Smooth muscle cell (in vitro differentiated cells): ENCODE results near the gene ATXN2. TPM values are rescaled to one million over a fixed set of nuclear protein-coding genes. Genes with fewer than 3 reads are reported as not detected.
"Not testable (repeated sequence)": the region's sequence is repeated elsewhere in the genome, so short reads cannot be mapped to it uniquely, and the experiment has no call there.

Experiments
- DNase-seq: peaks from one replicate; lab custom pipeline; 2025; ENCODE audit not compliant: unreplicated experiment; lab: John Stamatoyannopoulos, UW
- H2AFZ ChIP-seq: fragments of 200-600 bp; sonication (generic); 2 replicates; pipeline ENCODE4 v1.6.0; 2016; ENCODE audit warnings: antibody characterized with exemption, low read depth, mild to moderate bottlenecking
- H3F3A ChIP-seq: fragments of 200-600 bp; sonication (generic); 2 replicates; pipeline ENCODE4 v1.6.0; 2017; ENCODE audit warnings: antibody characterized with exemption, low read depth
- H3K27ac ChIP-seq: fragments of 200-600 bp; sonication (generic); 2 replicates; pipeline ENCODE4 v1.5.1; 2016; ENCODE audit warnings: low read depth, mild to moderate bottlenecking
- H3K27me3 ChIP-seq: fragments of 200-600 bp; sonication (generic); 2 replicates; pipeline ENCODE4 v1.6.1; 2016; ENCODE audit warnings: low read depth, mild to moderate bottlenecking
- H3K36me3 ChIP-seq: fragments of 200-600 bp; sonication (generic); 2 replicates; pipeline ENCODE4 v1.5.1; 2016; ENCODE audit warnings: low read depth
- H3K4me1 ChIP-seq: fragments of 200-600 bp; sonication (generic); 2 replicates; pipeline ENCODE4 v1.5.1; 2016; ENCODE audit warnings: low read depth
- H3K4me2 ChIP-seq: fragments of 200-600 bp; sonication (generic); 2 replicates; pipeline ENCODE4 v1.6.0; 2016; ENCODE audit warnings: mild to moderate bottlenecking
- H3K4me3 ChIP-seq: fragments of 200-600 bp; sonication (generic); 2 replicates; pipeline ENCODE4 v1.5.1; 2016; ENCODE audit warnings: mild to moderate bottlenecking
- H3K79me2 ChIP-seq: fragments of 200-600 bp; sonication (generic); 2 replicates; pipeline ENCODE4 v1.6.0; 2016; ENCODE audit warnings: low read depth, mild to moderate bottlenecking
- H3K9ac ChIP-seq: fragments of 200-600 bp; sonication (generic); 2 replicates; pipeline ENCODE4 v1.6.0; 2016; ENCODE audit warnings: low read depth
- H3K9me3 ChIP-seq: fragments of 200-600 bp; sonication (generic); replicated peaks from 2 replicates; pipeline ENCODE4 v1.5.1; 2016; ENCODE audit warnings: low read depth
- H4K20me1 ChIP-seq: fragments of 200-600 bp; sonication (generic); 2 replicates; pipeline ENCODE4 v1.6.0; 2016; ENCODE audit warnings: low read depth
- CTCF ChIP-seq: fragments of 200-600 bp; sonication (generic); IDR thresholded peaks from 2 replicates; pipeline ENCODE4 v1.5.1; 2017; ENCODE audit warnings: borderline replicate concordance, mild to moderate bottlenecking, antibody characterized with exemption; ENCODE audit not compliant: insufficient read depth, poor library complexity, severe bottlenecking
- WGBS: methylation state at CpG from one replicate; pipeline ENCODE4 v1.1.7; 2016; ENCODE audit warnings: low lambda C conversion rate; 5-methylcytosine and 5-hydroxymethylcytosine counted together
- polyA plus RNA-seq: library from polyadenylated mRNA; unstranded; fragments of >200 nt; fragmentation: Nextera tagmentation; extraction: Ambion mirVana; gene quantifications from 2 replicates; pipeline ENCODE4 v1.2.1, GENCODE V29; 2016
- total RNA-seq: library from RNA; depleted of rRNA; stranded (reverse); fragments of >200 nt; gene quantifications from 2 replicates; pipeline ENCODE4 v1.2.3, GENCODE V29; 2014

The ATXN2 gene
- total and polyA plus RNA-seq, 2 experiments from 2014 or later, result 29.3 to 39.6 TPM

DNA sequence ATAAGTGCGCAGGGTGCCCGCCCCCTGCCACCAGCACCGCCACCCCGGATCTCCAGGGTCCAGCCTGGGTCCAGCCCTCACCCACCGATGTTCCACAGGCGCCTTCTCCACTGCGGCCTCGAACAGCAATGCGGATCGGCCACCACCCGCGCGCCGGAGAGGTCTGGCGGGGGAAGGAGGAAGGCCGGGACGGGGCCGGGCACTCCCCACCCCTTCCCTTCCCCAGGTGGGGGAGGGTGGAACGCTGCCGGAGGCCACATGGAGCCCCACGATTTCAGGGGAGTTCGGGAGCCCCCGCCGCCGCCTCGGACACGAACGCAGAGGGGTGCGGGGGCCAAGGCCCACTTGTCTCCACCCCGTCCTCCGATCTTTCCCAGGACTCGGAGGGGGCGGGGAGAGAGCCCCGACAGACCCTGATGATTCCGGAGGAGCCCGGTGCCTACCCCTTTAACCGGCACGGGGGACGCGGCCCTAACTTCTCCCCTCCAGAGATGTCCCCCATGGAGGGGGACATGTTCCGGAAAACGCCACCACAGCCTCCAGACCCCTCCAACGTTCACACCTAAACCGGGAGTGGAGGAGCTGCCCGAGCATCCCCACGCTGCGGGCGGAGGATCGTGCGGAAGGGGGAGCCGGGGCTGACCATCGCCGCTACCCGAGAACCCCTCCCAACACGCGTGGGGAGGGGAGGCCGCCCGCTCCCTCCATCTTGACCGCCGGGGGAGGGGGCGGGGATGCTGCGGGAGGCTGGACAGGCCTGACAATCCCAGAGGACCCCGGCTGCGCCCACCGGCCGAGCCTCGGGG, 1.1 kb downstream of the ATXN2 start:
- no peak for TF ChIP-seq CTCF
- peak overlapping the region; percentile 95 for H3K9ac ChIP-seq
- DNase-seq, result peak; percentile 46
- no peaks in the 10 kb centered on the region for H3F3A ChIP-seq
- WGBS, result under 1% methylated on average over 48 of the region's 67 CpGs
- no peaks in the 10 kb centered on the region for H3K27me3 ChIP-seq
- H3K9me3 ChIP-seq, result no peaks in the 10 kb centered on the region
- peak overlapping the region; percentile 96 for H3K27ac ChIP-seq
- no peaks in the 10 kb centered on the region for H3K36me3 ChIP-seq
- H3K4me2 ChIP-seq, result peak overlapping the region; percentile 91
- peaks cover 47% of the 10 kb centered on the region for H4K20me1 ChIP-seq
- peak overlapping the region; percentile 10 for H2AFZ ChIP-seq
- peak overlapping the region; percentile 90 for H3K4me3 ChIP-seq
- H3K4me1 ChIP-seq, result peaks cover 26% of the 10 kb centered on the region
- peaks cover 64% of the 10 kb centered on the region for H3K79me2 ChIP-seq

DNA sequence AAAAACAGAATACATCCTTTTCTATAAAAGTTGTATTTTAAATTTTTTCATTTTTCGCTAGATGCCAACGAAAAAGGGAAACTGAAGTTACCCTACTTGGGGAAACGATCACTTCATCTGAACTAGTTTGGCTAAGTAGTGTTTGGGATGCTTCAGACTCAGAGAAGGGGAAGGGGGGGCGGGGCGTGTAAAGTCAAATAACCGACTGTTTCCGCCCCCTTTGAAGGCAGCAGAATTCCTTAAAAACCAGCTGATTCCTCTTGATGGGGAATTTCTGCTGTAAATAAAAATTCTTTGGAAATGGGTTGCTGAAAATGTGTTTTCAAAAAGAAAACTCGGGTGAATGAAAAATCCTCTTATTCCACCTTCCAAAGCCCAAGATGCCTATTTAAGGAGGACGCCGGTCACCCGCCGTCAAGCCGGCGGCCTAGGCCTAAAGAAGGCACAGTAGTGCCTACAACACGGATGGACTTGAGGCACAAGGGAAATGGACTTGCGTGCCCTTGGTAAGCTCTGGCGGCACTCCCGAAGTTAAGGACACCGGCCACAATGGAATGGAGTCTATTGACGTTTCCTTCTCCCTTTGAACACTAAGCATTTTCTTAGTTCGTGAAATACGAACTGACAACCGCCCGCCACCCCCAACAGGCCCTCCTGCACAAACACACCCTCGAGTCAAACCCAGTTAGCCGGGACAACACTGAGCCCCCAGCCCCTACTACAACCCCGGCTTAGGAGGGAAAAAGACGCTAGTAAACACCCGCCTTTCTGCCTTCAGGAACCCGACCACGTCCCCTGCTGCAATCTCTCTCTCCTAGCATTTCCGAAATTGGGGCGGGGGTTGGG, 1.9 kb downstream of the ATXN2 start:
- peak overlapping the region; percentile 95 for H3K9ac ChIP-seq
- peak; percentile 34 for DNase-seq

GRCh38 chr12:111595341-111595835, 3.7 kb downstream of the ATXN2 start:
- not testable (repeated sequence) for H3K4me3 ChIP-seq, H3K27me3 ChIP-seq, H2AFZ ChIP-seq, H3K36me3 ChIP-seq, H3F3A ChIP-seq, H3K27ac ChIP-seq, DNase-seq, H3K9me3 ChIP-seq, H3K9ac ChIP-seq
- H3K79me2 ChIP-seq, result peaks cover 80% of the 10 kb centered on the region
- H3K4me2 ChIP-seq, result peak overlapping the region; percentile 14
- peaks cover 24% of the 10 kb centered on the region for H3K4me1 ChIP-seq
- peaks cover 74% of the 10 kb centered on the region for H4K20me1 ChIP-seq
- WGBS, result 93% methylated on average over 15 of the region's 15 CpGs

More for the DNA sequence above, 1.9 kb downstream of the ATXN2 start:
- Histone ChIP-seq H3K4me1 (peaks cover 26% of the 10 kb centered on the region), H3K9me3 (no peaks in the 10 kb centered on the region), H3K27ac (peak overlapping the region; percentile 96), H4K20me1 (peaks cover 56% of the 10 kb centered on the region), H3K4me2 (peak overlapping the region; percentile 91), H3K4me3 (peak overlapping the region; percentile 90), H3F3A (no peaks in the 10 kb centered on the region), H3K36me3 (no peaks in the 10 kb centered on the region), H2AFZ (peak overlapping the region; percentile 10), H3K27me3 (no peaks in the 10 kb centered on the region), H3K79me2 (peaks cover 73% of the 10 kb centered on the region)
- no peak for TF ChIP-seq CTCF
- 2% methylated on average over 30 of the region's 33 CpGs for WGBS

GRCh38 chr12:111591399-111592010, 7.6 kb downstream of the ATXN2 start:
- H3K9me3 ChIP-seq, H3K4me3 ChIP-seq, H3K4me2 ChIP-seq, H3K36me3 ChIP-seq, H3K9ac ChIP-seq, H3K27ac ChIP-seq, DNase-seq, H3K27me3 ChIP-seq, H2AFZ ChIP-seq, H3F3A ChIP-seq: not testable (repeated sequence)
- Histone ChIP-seq H4K20me1 (peaks cover 100% of the 10 kb centered on the region), H3K4me1 (peaks cover 15% of the 10 kb centered on the region), H3K79me2 (peaks cover 100% of the 10 kb centered on the region)
- WGBS, result 95% methylated on average over 6 of the region's 6 CpGs
